ENCODE measurements around the gene SRA1. TPM values are rescaled to one million over a fixed set of nuclear protein-coding genes. Genes with fewer than 3 reads are reported as not detected.

The SRA1 gene
- total and polyA plus RNA-seq, 2 of the 13 experiments (the other 11 are each of a cell fraction or from before 2014, with no cell fraction given) = 14.2 to 32.8 TPM

DNA sequence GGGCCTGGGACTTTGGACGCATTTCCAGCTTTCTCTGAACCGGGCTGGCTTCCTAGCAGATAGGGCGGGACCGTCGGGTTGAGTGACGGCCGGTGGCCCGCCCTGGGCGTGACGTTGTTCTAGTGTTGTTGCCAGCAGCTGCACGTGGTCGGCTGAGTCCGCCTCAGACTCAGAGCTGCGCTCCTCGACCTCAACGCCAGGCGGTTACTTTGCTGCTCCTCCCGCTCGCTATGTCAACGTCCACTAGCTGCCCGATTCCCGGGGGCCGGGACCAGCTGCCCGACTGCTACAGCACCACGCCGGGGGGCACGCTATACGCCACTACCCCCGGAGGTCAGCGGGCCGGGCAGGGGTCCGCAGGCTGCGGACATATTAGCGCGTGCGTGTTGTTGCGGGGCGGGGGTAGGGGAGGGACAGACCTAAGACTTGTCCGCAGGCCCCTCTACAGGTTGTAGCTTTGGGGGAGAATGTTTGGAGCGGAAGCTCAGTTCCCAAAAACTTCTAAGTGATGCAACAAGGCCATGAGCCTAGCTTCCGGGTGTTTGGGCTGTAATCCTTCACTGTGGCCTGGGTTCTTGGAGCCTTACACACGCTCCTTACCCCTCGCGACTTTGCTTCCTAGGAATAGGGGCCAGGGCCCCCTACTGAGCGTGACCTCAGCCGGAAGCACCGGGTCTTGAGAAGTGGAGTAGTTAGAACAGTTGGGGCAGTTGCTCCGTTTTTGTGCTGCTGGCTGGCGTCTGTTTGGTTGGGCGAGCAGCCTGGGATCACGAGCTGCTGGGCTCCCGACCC, 9.6 kb downstream of the SRA1 start, which contains the start of gene EIF4EBP3 (continued):
- peak; percentile 3 for TF ChIP-seq ELF1 (CRISPR knock-in tag; IDR thresholded peaks at IDR 0.05)
- peak in 1 of 2 experiments; percentile 45; a peak in 1 of 4 replicates for TF ChIP-seq KLF16 (CRISPR knock-in tag; IDR thresholded peaks at IDR 0.05)
- TF ChIP-seq ZNF343 (CRISPR knock-in tag; IDR thresholded peaks at IDR 0.05) = 0 out of 2 replicates have a peak, but pooled peaks have one; percentile 81
- TF ChIP-seq ZBTB3 (CRISPR knock-in tag; IDR thresholded peaks at IDR 0.05; ENCODE audit: borderline replicate concordance, low read depth) = no peak
- TF ChIP-seq ZNF430 (CRISPR knock-in tag; IDR thresholded peaks at IDR 0.05) = no peak
- peak; percentile 42 for TF ChIP-seq HNRNPK (IDR thresholded peaks at IDR 0.05; ENCODE audit: low read depth, low read length, poor library complexity, severe bottlenecking)
- no peak for TF ChIP-seq ZNF33A (CRISPR knock-in tag; IDR thresholded peaks at IDR 0.05; ENCODE audit: borderline replicate concordance)
- TF ChIP-seq ZNF296 (CRISPR knock-in tag; conservative IDR thresholded peaks at IDR 0.05) = no peak
- no peak for TF ChIP-seq MAFF (IDR thresholded peaks at IDR 0.05; ENCODE audit: low read depth, low read length)
- peak; percentile 61; the same call in 1 of the 2 replicates for TF ChIP-seq DMAP1 (CRISPR knock-in tag; IDR thresholded peaks at IDR 0.05)
- TF ChIP-seq CREB1 (IDR thresholded peaks at IDR 0.05) = peak; percentile 90
- peak; percentile 86 for TF ChIP-seq CREB1 (CRISPR knock-in tag; IDR thresholded peaks at IDR 0.05)
- TF ChIP-seq LCORL (IDR thresholded peaks at IDR 0.05) = no peak
- peak; percentile 54; the same call in 1 of the 2 replicates for TF ChIP-seq LCORL (CRISPR knock-in tag; IDR thresholded peaks at IDR 0.05)
- TF ChIP-seq ZNF337 (CRISPR knock-in tag; IDR thresholded peaks at IDR 0.05; ENCODE audit: borderline replicate concordance, low read depth) = peak; percentile 56; the same call in 1 of the 2 replicates
- TF ChIP-seq FOXO1 (CRISPR knock-in tag; IDR thresholded peaks at IDR 0.05) = peak; percentile 50; the same call in 1 of the 2 replicates
- peak; percentile 53; the same call in 1 of the 2 replicates for TF ChIP-seq ZBTB38 (CRISPR knock-in tag; IDR thresholded peaks at IDR 0.05)
- peak; percentile 45; the same call in 1 of the 2 replicates for TF ChIP-seq SRY (CRISPR knock-in tag; IDR thresholded peaks at IDR 0.05)
- no peak; the same call in 1 of the 2 replicates for TF ChIP-seq KLF9 (CRISPR knock-in tag; IDR thresholded peaks at IDR 0.05; ENCODE audit: low read depth)
- TF ChIP-seq FOXK1 (CRISPR knock-in tag; IDR thresholded peaks at IDR 0.05; ENCODE audit: borderline replicate concordance, low read depth) = peak; percentile 93
- TF ChIP-seq FLYWCH1 (CRISPR knock-in tag; IDR thresholded peaks at IDR 0.05) = no peak
- TF ChIP-seq ZNF577 (CRISPR knock-in tag; IDR thresholded peaks at IDR 0.05; ENCODE audit: borderline replicate concordance, low read depth) = no peak
- TF ChIP-seq BCL6 (CRISPR knock-in tag; IDR thresholded peaks at IDR 0.05) = peak; percentile 78
- TF ChIP-seq ZNF550 (CRISPR knock-in tag; IDR thresholded peaks at IDR 0.05; ENCODE audit: borderline replicate concordance) = peak; percentile 59; the same call in 1 of the 2 replicates
- TF ChIP-seq ZNF34 (CRISPR knock-in tag; IDR thresholded peaks at IDR 0.05; ENCODE audit: borderline replicate concordance) = 0 out of 2 replicates have a peak, but pooled peaks have one; percentile 1
- no peak for TF ChIP-seq NFE2L1 (CRISPR knock-in tag; IDR thresholded peaks at IDR 0.05; ENCODE audit: borderline replicate concordance)
- TF ChIP-seq ZFP1 (CRISPR knock-in tag; IDR thresholded peaks at IDR 0.05) = 0 out of 2 replicates have a peak, but pooled peaks have one; percentile 52
- TF ChIP-seq, protein P1, sequence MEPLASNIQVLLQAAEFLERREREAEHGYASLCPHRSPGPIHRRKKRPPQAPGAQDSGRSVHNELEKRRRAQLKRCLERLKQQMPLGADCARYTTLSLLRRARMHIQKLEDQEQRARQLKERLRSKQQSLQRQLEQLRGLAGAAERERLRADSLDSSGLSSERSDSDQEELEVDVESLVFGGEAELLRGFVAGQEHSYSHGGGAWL (CRISPR knock-in tag; IDR thresholded peaks at IDR 0.05) = peak; percentile 75; the same call in 1 of the 2 replicates
- TF ChIP-seq IKZF4 (CRISPR knock-in tag; IDR thresholded peaks at IDR 0.05; ENCODE audit: borderline replicate concordance, low read depth, not compliant biosample characterization) = peak; percentile 84
- peak; percentile 29; the same call in 1 of the 2 replicates for TF ChIP-seq NFYC (CRISPR knock-in tag; IDR thresholded peaks at IDR 0.05)
- no peak for TF ChIP-seq HNRNPUL1 (IDR thresholded peaks at IDR 0.05; ENCODE audit: low read depth, low read length)
- TF ChIP-seq MXI1 (IDR thresholded peaks at IDR 0.05; ENCODE audit: borderline replicate concordance, low read depth, low read length) = peak; percentile 99; the same call in 2 of the 3 replicates
- no peak for TF ChIP-seq ZFY (CRISPR knock-in tag; IDR thresholded peaks at IDR 0.05)
- no peak for TF ChIP-seq ZNF354B (CRISPR knock-in tag; IDR thresholded peaks at IDR 0.05)

All from HepG2 (cell line).